Esophagus muscularis mucosa (tissue), 3 donors: Measurements from ENCODE around the gene AUP1.

ENCODE experiments used
- CTCF ChIP-seq, 3 experiments: fragments of 200-600 bp in 2 of 3; fragments of 450-650 bp in 1 of 3; sonication (generic) in 2 of 3; IDR thresholded peaks; one replicate each; pipeline ENCODE4 v1.5.1; 2017 to 2019; ENCODE audit warnings: antibody characterized with exemption in 3 of 3, mild to moderate bottlenecking in 2 of 3, moderate library complexity in 1 of 3
- POLR2AphosphoS5 ChIP-seq, 2 donors: sonication (generic); formaldehyde crosslinking; IDR thresholded peaks; one replicate each; pipeline ENCODE4 v1.6.1; 2017; ENCODE audit warnings: antibody characterized with exemption in 2 of 2

- TF ChIP-seq CTCF (IDR thresholded peaks at IDR 0.05): no peak
- no peak for TF ChIP-seq POLR2AphosphoS5 (IDR thresholded peaks at IDR 0.05)
These were observed 47.9 kb upstream of the AUP1 start for GRCh38 chr2:74577448-74577847.
